ENCODE measurements around the gene AP3S2.
"Not testable (repeated sequence)": the region's sequence is repeated elsewhere in the genome, so short reads cannot be mapped to it uniquely, and the experiment has no call there.

AP3S2 gene

DNA sequence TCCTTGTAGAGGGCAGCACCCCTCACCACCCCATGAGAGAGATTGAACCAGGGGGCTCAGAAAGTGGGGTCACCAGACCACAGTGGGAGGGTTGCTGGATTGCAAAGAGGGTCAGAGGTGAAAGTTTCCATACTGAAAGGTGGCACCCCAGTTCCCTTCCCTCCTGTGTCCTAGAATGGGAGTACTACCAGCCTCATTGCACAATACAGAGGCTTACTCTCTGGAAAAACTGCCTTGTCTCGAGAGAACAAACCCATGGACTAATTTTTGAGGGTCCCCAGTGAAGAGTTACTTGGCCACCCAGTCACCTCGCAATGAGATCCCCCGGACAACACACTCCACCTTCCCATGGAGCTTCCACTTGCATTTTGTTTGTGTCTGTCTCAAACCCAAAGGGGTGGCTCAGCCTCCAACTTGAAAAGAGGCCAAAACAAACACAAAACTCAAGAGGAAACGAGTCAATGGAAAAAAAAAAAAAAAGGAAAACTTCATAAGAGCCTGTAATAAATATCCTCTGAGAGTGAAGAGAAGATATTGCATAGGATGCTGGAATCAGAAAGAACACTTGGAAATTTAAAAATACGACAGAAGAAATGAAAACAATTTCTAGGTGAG lies 99.1 kb downstream of the AP3S2 start:
- no peak for DNase-seq (ENCODE audit: low read depth, low spot score)
- no peak for TF ChIP-seq YY1 (IDR thresholded peaks at IDR 0.05; ENCODE audit: insufficient read depth, insufficient read length)
- no peak for TF ChIP-seq SUZ12 (IDR thresholded peaks at IDR 0.05; ENCODE audit: extremely low read depth, insufficient read depth, insufficient read length)
- TF ChIP-seq ZNF274 (IDR thresholded peaks at IDR 0.05; ENCODE audit: low read depth, low read length): no peak
- Histone ChIP-seq H3K9me3 (ENCODE audit: insufficient read depth, low read length) (no peaks in the 10 kb centered on the region), H3K9ac (ENCODE audit: insufficient read length, low read depth) (no peak overlapping the region), H3K4me3 (ENCODE audit: insufficient read length, low read depth) (no peak overlapping the region), H3K4me1 (ENCODE audit: insufficient read depth, insufficient read length) (peaks cover 2% of the 10 kb centered on the region), H3K27me3 (ENCODE audit: insufficient read depth, insufficient read length) (no peaks in the 10 kb centered on the region), H3K36me3 (ENCODE audit: insufficient read depth, insufficient read length, low read length) (peaks cover 3% of the 10 kb centered on the region)

- H3K9me3 ChIP-seq (ENCODE audit: insufficient read depth, low read length): peaks cover 13% of the 10 kb centered on the region
- TF ChIP-seq SUZ12 (IDR thresholded peaks at IDR 0.05; ENCODE audit: extremely low read depth, insufficient read depth, insufficient read length) (no peak), YY1 (IDR thresholded peaks at IDR 0.05; ENCODE audit: insufficient read depth, insufficient read length) (no peak), ZNF274 (IDR thresholded peaks at IDR 0.05; ENCODE audit: low read depth, low read length) (no peak)
- H3K27me3 ChIP-seq (ENCODE audit: insufficient read depth, insufficient read length): no peaks in the 10 kb centered on the region
- H3K36me3 ChIP-seq (ENCODE audit: insufficient read depth, insufficient read length, low read length): no peaks in the 10 kb centered on the region
- H3K9ac ChIP-seq (ENCODE audit: insufficient read length, low read depth): no peak overlapping the region
- DNase-seq (ENCODE audit: low read depth, low spot score): no peak
- no peaks in the 10 kb centered on the region for H3K4me1 ChIP-seq (ENCODE audit: insufficient read depth, insufficient read length)
- no peak overlapping the region for H3K4me3 ChIP-seq (ENCODE audit: insufficient read length, low read depth)
Measured at GRCh38 chr15:89792106-89792805, 101.5 kb downstream of the AP3S2 start.

DNA sequence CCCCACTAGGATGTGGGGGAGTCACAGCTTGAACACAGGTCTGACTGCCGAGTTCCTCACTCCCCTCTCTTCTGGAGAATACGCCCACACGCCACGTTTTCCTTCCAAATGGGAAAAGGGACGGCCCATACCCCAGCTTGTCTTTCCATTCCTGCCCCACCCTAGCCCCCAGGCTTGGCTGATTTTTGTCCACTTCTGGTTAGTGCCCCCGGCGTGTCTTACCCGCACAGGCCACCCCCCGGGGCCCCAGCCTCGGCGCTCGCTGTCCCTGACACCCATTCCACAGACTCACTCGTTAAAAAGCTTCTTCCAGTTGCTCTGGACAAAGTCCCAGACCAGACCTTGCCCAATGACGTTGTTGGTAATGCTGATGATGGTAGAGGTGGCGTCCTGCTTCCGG lies 103.1 kb downstream of the AP3S2 start:
- TF ChIP-seq ZNF274 (IDR thresholded peaks at IDR 0.05; ENCODE audit: low read depth, low read length) (no peak), YY1 (IDR thresholded peaks at IDR 0.05; ENCODE audit: insufficient read depth, insufficient read length) (no peak), SUZ12 (IDR thresholded peaks at IDR 0.05; ENCODE audit: extremely low read depth, insufficient read depth, insufficient read length) (no peak)
- Histone ChIP-seq H3K36me3 (ENCODE audit: insufficient read depth, insufficient read length, low read length) (no peaks in the 10 kb centered on the region), H3K9me3 (ENCODE audit: insufficient read depth, low read length) (peaks cover 13% of the 10 kb centered on the region), H3K27me3 (ENCODE audit: insufficient read depth, insufficient read length) (no peaks in the 10 kb centered on the region), H3K9ac (ENCODE audit: insufficient read length, low read depth) (no peak overlapping the region), H3K4me3 (ENCODE audit: insufficient read length, low read depth) (no peak overlapping the region), H3K4me1 (ENCODE audit: insufficient read depth, insufficient read length) (no peaks in the 10 kb centered on the region)
- DNase-seq (ENCODE audit: low read depth, low spot score): no peak

- no peak for TF ChIP-seq ZNF274 (IDR thresholded peaks at IDR 0.05; ENCODE audit: low read depth, low read length)
Measured at GRCh38 chr15:89790206-89790605, 103.6 kb downstream of the AP3S2 start.

GRCh38 chr15:89788585-89788984 lies 105.2 kb downstream of the AP3S2 start:
- H3K36me3 ChIP-seq (ENCODE audit: insufficient read depth, insufficient read length, low read length); H3K4me3 ChIP-seq (ENCODE audit: insufficient read length, low read depth); H3K9ac ChIP-seq (ENCODE audit: insufficient read length, low read depth); H3K27me3 ChIP-seq (ENCODE audit: insufficient read depth, insufficient read length); DNase-seq (ENCODE audit: low read depth, low spot score): not testable (repeated sequence)
- Histone ChIP-seq H3K9me3 (ENCODE audit: insufficient read depth, low read length) (peaks cover 13% of the 10 kb centered on the region), H3K4me1 (ENCODE audit: insufficient read depth, insufficient read length) (peaks cover 12% of the 10 kb centered on the region)

More at GRCh38 chr15:89790206-89790605, 103.6 kb downstream of the AP3S2 start:
- no peaks in the 10 kb centered on the region for H3K36me3 ChIP-seq (ENCODE audit: insufficient read depth, insufficient read length, low read length)
- H3K27me3 ChIP-seq (ENCODE audit: insufficient read depth, insufficient read length): no peaks in the 10 kb centered on the region
- H3K9me3 ChIP-seq (ENCODE audit: insufficient read depth, low read length): peaks cover 13% of the 10 kb centered on the region
- H3K4me3 ChIP-seq (ENCODE audit: insufficient read length, low read depth): no peak overlapping the region
- DNase-seq (ENCODE audit: low read depth, low spot score): no peak
- H3K4me1 ChIP-seq (ENCODE audit: insufficient read depth, insufficient read length): no peaks in the 10 kb centered on the region
- H3K9ac ChIP-seq (ENCODE audit: insufficient read length, low read depth): no peak overlapping the region

DNA sequence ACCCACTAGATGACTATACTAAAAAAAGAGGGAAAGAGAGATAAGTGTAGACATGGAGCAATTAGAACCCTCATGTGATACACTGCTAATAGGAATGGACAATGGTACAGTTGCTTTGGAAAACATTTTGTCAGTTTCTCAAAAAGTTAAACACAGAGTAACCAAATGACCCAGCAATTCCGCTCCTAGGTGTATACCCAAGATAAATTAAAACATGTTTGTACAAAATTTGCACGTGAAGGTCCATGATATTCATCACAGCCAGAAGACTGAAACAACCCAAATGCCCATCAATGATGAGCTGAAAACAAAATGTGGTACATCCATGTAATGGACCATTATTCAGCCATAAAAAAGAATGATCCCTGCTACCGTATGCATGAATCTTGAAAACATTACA lies 105.8 kb downstream of the AP3S2 start:
- TF ChIP-seq ZNF274 (IDR thresholded peaks at IDR 0.05; ENCODE audit: low read depth, low read length) (no peak), SUZ12 (IDR thresholded peaks at IDR 0.05; ENCODE audit: extremely low read depth, insufficient read depth, insufficient read length) (no peak), YY1 (IDR thresholded peaks at IDR 0.05; ENCODE audit: insufficient read depth, insufficient read length) (no peak)
- H3K9me3 ChIP-seq (ENCODE audit: insufficient read depth, low read length): peaks cover 13% of the 10 kb centered on the region

DNA sequence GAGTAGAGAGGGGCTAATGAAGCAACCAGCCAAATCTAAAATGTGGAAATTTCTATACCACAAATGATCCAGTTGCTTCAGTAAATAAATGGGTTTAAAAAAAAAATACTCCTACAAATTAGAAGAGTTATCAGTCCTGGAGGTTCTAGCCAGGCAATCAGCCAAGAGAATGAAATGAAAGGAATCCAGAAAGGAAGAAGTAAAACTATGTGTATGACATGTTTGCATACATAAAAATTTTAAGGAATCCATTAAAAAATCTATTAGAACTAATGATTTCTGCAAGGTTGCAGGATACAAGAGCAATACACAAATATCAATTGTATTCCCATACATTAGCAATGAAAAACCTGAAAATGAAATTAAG lies 108.0 kb downstream of the AP3S2 start:
- H3K4me1 ChIP-seq (ENCODE audit: insufficient read depth, insufficient read length): peaks cover 23% of the 10 kb centered on the region
- H3K9ac ChIP-seq (ENCODE audit: insufficient read length, low read depth): no peak overlapping the region
- H3K27me3 ChIP-seq (ENCODE audit: insufficient read depth, insufficient read length): no peaks in the 10 kb centered on the region
- no peak for DNase-seq (ENCODE audit: low read depth, low spot score)
- no peaks in the 10 kb centered on the region for H3K36me3 ChIP-seq (ENCODE audit: insufficient read depth, insufficient read length, low read length)
- peaks cover 13% of the 10 kb centered on the region for H3K9me3 ChIP-seq (ENCODE audit: insufficient read depth, low read length)
- no peak overlapping the region for H3K4me3 ChIP-seq (ENCODE audit: insufficient read length, low read depth)
- TF ChIP-seq YY1 (IDR thresholded peaks at IDR 0.05; ENCODE audit: insufficient read depth, insufficient read length): no peak
- no peak for TF ChIP-seq SUZ12 (IDR thresholded peaks at IDR 0.05; ENCODE audit: extremely low read depth, insufficient read depth, insufficient read length)
- TF ChIP-seq ZNF274 (IDR thresholded peaks at IDR 0.05; ENCODE audit: low read depth, low read length): no peak

More for the DNA sequence above, 105.8 kb downstream of the AP3S2 start:
- H3K36me3 ChIP-seq (ENCODE audit: insufficient read depth, insufficient read length, low read length): no peaks in the 10 kb centered on the region
- no peaks in the 10 kb centered on the region for H3K27me3 ChIP-seq (ENCODE audit: insufficient read depth, insufficient read length)
- no peak for DNase-seq (ENCODE audit: low read depth, low spot score)
- H3K9ac ChIP-seq (ENCODE audit: insufficient read length, low read depth): no peak overlapping the region
- peaks cover 15% of the 10 kb centered on the region for H3K4me1 ChIP-seq (ENCODE audit: insufficient read depth, insufficient read length)
- no peak overlapping the region for H3K4me3 ChIP-seq (ENCODE audit: insufficient read length, low read depth)

All from NT2/D1 (cell line).